GM18505 (cell line): ENCODE data around the gene RALGPS2.

Source experiments
- ATAC-seq: cut with Tn5 transposase; IDR thresholded peaks from one replicate; pipeline ENCODE4 v1.9.1; 2021; ENCODE audit not compliant: unreplicated experiment
- POLR2A ChIP-seq: IDR thresholded peaks from 4 replicates; pipeline ENCODE4 v1.6.1; 2011; ENCODE audit warnings: borderline replicate concordance; ENCODE audit not compliant: insufficient read depth, insufficient read length; ENCODE audit errors: extremely low read depth

The RALGPS2 gene

DNA sequence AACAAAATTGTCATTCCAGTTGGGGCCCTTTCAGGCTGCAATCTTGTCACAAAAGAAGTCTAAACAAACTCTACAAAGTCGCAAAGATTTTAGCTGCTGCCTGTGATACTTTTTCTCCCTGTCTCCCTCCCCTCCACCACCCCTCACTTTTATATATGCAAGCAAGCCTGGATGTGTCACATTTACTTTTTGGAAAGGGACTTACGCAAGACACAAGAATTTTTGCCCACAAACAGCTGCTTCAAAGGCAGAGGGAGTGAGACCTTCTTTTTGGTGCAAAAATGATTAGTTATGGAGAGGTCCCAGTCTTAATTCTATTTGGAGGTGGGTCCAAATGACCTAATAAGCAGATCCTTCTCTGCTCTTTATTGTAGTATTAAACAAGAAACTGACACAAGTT lies 22.9 kb upstream of the RALGPS2 start:
- no peak for ATAC-seq
- no peak for TF ChIP-seq POLR2A

DNA sequence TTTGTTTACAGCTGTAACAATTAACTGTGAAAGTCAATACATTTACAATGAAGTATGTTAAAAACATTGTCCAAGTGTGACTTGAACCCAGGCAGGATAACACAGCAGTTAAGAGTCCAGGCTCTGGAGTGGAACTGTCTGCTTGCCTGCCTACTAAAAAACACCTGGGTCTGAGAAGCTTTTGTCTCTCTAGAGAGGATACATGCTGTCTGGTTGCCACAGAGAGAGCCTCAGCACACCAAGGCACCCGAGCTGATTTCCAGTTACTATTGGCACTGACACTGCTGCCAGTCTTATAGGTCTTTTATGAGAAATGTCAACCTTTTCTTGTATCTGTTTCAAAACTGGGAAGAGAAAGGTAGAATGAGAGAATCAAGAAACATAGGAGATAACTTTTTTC lies 20.2 kb upstream of the RALGPS2 start:
- ATAC-seq = no peak
- TF ChIP-seq POLR2A = no peak

DNA sequence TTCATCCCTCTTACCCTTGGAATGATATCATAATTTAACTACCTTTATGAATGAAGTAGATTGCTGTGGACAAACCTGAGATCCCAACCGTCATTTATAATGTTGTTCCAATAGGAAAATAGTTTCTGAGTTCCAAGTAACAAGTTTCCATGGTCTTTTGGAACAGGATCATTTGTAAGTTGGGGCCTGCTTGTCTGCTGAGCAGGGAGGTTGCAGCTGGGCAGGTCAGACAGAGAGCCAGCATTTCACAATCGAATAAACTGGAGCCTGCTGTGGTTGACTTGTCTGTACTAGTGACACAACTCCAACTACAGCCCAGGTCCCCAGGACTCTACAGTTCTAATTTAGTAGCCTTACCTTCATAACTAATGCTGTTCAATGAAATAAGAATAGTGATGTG lies 18.6 kb upstream of the RALGPS2 start:
- no peak for TF ChIP-seq POLR2A
- no peak for ATAC-seq

- no peak for ATAC-seq
Measured at GRCh38 chr1:178713259-178713658, 11.8 kb upstream of the RALGPS2 start.

GRCh38 chr1:178714453-178714852 lies 10.6 kb upstream of the RALGPS2 start:
- no peak for ATAC-seq
- no peak for TF ChIP-seq POLR2A

More at GRCh38 chr1:178713259-178713658, 11.8 kb upstream of the RALGPS2 start:
- no peak for TF ChIP-seq POLR2A

- ATAC-seq = no peak
Measured at GRCh38 chr1:178716111-178716510, 8.9 kb upstream of the RALGPS2 start.

GRCh38 chr1:178718520-178718919 lies 6.5 kb upstream of the RALGPS2 start:
- TF ChIP-seq POLR2A = no peak
- ATAC-seq = no peak

More at GRCh38 chr1:178716111-178716510, 8.9 kb upstream of the RALGPS2 start:
- no peak for TF ChIP-seq POLR2A

DNA sequence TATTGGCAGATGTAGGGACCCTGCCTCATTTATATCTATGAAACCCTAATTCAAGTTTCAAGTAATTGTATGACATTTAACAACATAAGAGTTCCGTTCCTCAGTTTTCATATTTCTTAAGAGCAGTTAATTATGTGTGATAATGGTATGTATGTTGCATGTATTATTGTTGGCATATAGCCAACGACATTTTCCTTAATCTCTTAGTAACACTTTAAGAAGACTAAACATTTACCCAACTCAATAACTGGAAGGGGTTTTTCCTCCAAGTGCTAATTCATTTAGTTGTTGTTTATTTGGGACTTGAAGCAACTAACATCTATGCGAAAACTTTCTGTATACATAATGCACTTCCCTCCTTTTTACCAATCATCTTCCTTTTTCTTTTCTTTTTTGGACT lies 1.5 kb upstream of the RALGPS2 start:
- no peak for TF ChIP-seq POLR2A
- no peak for ATAC-seq

DNA sequence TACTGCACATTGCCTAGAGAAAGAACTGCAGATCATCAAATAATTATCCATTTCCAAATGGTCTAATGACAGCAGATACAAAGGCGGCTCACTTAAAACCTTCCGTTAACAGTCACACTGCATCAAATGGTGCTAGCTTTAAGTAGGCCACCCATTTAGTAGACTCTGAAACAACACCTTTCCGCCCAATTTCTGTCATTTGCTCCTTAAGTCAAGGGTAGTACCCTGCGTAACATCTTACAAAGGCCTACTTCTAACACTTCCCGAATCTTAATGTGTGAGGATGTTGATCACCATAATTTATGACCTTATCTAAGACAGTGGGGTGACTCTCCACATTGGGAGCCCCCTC lies 692 bp upstream of the RALGPS2 start:
- no peak for ATAC-seq
- no peak for TF ChIP-seq POLR2A

DNA sequence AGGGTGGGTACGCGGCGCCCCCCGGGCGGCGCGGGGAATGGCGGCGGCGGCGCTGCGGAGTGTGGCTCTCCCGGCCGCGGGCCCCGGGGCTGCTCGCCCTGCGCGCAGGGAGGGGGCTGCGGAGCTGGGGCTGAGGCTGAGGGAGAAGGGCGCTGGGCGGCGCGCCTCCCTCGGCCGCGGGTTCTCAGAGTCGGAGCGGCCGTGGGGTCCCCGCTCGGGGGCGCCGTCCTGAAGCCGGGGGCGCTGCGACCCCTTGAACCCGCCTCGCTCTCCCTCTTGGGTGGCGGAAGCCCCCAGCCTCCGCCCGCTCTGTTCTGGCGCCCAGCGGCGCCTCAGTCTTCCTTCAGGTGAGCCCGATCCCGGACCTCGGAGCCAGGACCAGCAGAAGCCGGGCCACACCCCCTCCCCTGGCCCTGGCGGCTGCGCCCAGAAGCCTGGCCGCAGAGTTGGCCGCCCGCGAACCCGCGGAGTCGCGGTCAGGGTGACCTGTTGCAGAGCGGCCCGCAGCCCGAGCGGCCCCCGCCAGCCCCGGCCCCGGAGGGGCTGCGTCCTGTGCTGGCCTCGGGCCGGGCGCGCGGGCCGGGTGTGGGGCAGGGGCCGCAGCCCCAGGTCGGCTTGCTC lies 532 bp downstream of the RALGPS2 start:
- peak; percentile 35 for ATAC-seq
- TF ChIP-seq POLR2A = no peak

DNA sequence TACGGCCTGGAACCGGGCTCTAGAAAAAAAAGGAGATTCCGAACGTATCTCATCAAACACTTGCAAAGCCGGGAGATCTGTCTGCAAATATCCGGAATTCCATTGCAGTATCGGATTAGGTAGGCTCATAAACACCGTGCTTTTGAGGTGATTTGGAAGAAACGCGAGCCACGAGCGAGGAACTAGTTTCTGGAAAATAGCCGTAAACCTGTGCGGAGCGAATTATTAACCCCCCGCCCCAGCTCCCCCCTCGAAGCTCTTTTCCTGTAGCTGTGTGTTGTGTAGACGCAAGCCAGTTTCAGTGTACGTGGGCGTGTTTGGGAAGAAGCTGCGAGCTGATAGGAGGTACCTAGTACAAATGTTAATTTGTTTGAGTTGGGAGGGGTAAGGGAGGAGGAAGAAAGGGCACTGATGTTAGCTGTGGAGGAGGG lies 1.1 kb downstream of the RALGPS2 start:
- peak; percentile 60 for ATAC-seq
- TF ChIP-seq POLR2A = no peak

GRCh38 chr1:178726545-178726944 lies 1.5 kb downstream of the RALGPS2 start:
- ATAC-seq = no peak

DNA sequence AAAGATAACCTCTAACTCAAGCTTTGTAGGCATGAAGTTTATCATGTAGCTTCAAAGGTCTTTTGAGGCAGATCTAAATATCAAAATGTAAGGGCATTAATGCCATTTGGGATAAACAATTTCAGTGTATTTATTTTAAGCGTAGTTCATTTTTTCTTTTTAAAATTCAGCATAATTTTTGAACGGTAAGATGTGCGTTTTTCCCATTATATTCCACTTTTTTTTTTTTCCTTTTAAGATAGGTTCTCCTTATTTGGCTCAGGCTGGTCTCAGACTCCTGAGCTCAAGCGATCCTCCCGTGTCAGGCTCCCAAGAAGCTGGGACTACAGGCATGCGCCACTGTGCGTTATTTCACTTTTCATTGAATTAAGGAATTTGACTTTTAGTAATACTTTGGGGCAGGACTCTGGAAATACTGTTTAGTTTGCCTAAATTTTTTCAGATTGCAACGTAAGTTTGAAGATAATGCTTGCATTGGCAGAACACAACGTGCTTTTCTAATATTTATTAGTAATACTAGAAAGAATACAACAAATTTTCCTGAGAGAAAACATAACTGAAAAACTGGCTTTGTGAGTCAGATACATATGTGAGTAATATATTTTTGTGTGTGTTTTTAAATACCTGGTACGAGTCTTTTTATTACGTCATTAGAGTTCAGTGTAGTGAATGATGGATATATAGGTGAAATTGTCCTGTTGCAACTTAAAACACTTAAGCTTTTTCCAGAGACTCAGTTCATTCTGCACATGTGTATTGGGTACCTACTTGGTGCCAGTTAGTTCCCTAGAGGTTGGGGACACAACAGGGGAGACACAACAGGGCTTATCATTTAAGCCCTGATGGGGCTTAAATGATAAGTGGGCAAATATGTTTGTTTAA lies 2.2 kb downstream of the RALGPS2 start:
- ATAC-seq = no peak
- TF ChIP-seq POLR2A = no peak

More at GRCh38 chr1:178726545-178726944, 1.5 kb downstream of the RALGPS2 start:
- TF ChIP-seq POLR2A = no peak

- no peak for ATAC-seq
- TF ChIP-seq POLR2A = no peak
Measured at GRCh38 chr1:178733972-178734371, 8.9 kb downstream of the RALGPS2 start.
